GM12878 (cell line): Measurements from ENCODE around the gene ACSL4. TPM values are rescaled to one million over a fixed set of nuclear protein-coding genes. Genes with fewer than 3 reads are reported as not detected.

Experiments
- ATAC-seq: fragments of 200-7000 bp; cut with Tn5 transposase; 3 replicates; pipeline ENCODE4 v1.9.1; 2020; ENCODE audit warnings: mild to moderate bottlenecking, moderate library complexity
- BruUV-seq: library from RNA; stranded (reverse); fragments of 400-500 nt; replicated peaks from 2 replicates; lab custom pipeline; 2021; lab: Mats Ljungman, UMichigan
- CTCF ChIA-PET: fragments of 300-600 bp; sonication (Branson Sonifier 250); formaldehyde crosslinking; extraction: SDS; loops from one replicate; lab custom pipeline; 2021; ENCODE audit warnings: inconsistent platforms; lab: Yijun Ruan, JAX
- POLR2A ChIA-PET: fragments of 350-600 bp; formaldehyde crosslinking; extraction: SDS; loops from one replicate; lab custom pipeline; 2021; ENCODE audit warnings: inconsistent platforms; lab: Charles Lee
- RAD21 ChIA-PET: fragments of 300-600 bp; sonication (Branson Sonifier 250); formaldehyde crosslinking; loops from one replicate; lab custom pipeline; 2023; ENCODE audit warnings: antibody characterized with exemption; ENCODE audit not compliant: unreplicated experiment; lab: Charles Lee
- SMC1A ChIA-PET: fragments of 300-600 bp; sonication (Branson Sonifier 250); formaldehyde crosslinking; loops from one replicate; lab custom pipeline; 2023; ENCODE audit not compliant: unreplicated experiment, uncharacterized antibody; lab: Charles Lee
- DNase-seq: peaks from one replicate; pipeline ENCODE4 v3.0.0-alpha.2; 2011; ENCODE audit warnings: low read depth, low spot score
- FAIRE-seq: peaks from 3 replicates; lab custom pipeline; 2011; peaks lifted over from hg19 to GRCh38; lab: Jason Lieb, UNC
- H2AFZ ChIP-seq: 2 replicates; pipeline ENCODE4 v1.6.0; 2011; ENCODE audit warnings: low read depth, low read length, control low read depth; ENCODE audit not compliant: control insufficient read depth
- H3K27ac ChIP-seq: 2 replicates; pipeline ENCODE4 v1.5.1; 2011; ENCODE audit warnings: control low read depth; ENCODE audit not compliant: control insufficient read depth, insufficient read depth
- H3K27me3 ChIP-seq, 2 experiments: replicated peaks in 1 of 2; 2 replicates each; pipeline versions ENCODE4 v1.6.0 to v1.6.1; 2011; ENCODE audit warnings: low read length in 1 of 2; ENCODE audit not compliant: control insufficient read depth in 2 of 2, insufficient read depth in 2 of 2
- H3K36me3 ChIP-seq, 2 experiments: 2 replicates each; pipeline ENCODE4 v1.5.1; 2011; ENCODE audit warnings: low read length in 1 of 2; ENCODE audit not compliant: control insufficient read depth in 2 of 2, insufficient read depth in 2 of 2
- H3K4me1 ChIP-seq: 2 replicates; pipeline ENCODE4 v1.6.1; 2011; ENCODE audit warnings: mild to moderate bottlenecking, low read length, moderate library complexity, mixed read lengths; ENCODE audit not compliant: control insufficient read depth, insufficient read depth
- H3K4me2 ChIP-seq: 2 replicates; pipeline ENCODE4 v1.6.0; 2011; ENCODE audit warnings: control low read depth; ENCODE audit not compliant: control insufficient read depth, insufficient read depth
- H3K4me3 ChIP-seq: fragments of 200-600 bp; sonication (generic); 2 replicates; pipeline ENCODE4 v1.5.1; 2016
- H3K79me2 ChIP-seq: 2 replicates; pipeline ENCODE4 v1.6.0; 2011; ENCODE audit warnings: low read length; ENCODE audit not compliant: control insufficient read depth, insufficient read depth
- H3K9ac ChIP-seq: 2 replicates; pipeline ENCODE4 v1.8.0; 2011; ENCODE audit warnings: low read length, control low read depth, mixed read lengths; ENCODE audit not compliant: control insufficient read depth, insufficient read depth
- H3K9me3 ChIP-seq: replicated peaks from 3 replicates; pipeline ENCODE4 v1.5.1; 2011; ENCODE audit warnings: mild to moderate bottlenecking, low read length; ENCODE audit not compliant: control insufficient read depth, insufficient read depth
- H4K20me1 ChIP-seq: 2 replicates; pipeline ENCODE4 v1.6.0; 2011; ENCODE audit not compliant: control insufficient read depth, insufficient read depth
- BCL11A ChIP-seq: IDR thresholded peaks from 2 replicates; pipeline ENCODE4 v1.6.1; 2011; ENCODE audit warnings: low read depth, low read length
- DPF2 ChIP-seq: fragments of 450-650 bp; IDR thresholded peaks from 2 replicates; pipeline ENCODE4 v1.6.1; 2017; ENCODE audit warnings: mild to moderate bottlenecking
- EP300 ChIP-seq, 2 experiments: fragments of 150-350 bp in 1 of 2; IDR thresholded peaks; 2 replicates each; pipeline ENCODE4 v1.6.1; 2011 to 2012; ENCODE audit warnings: low read depth in 2 of 2, low read length in 2 of 2, borderline replicate concordance in 1 of 2, improper control_type of control experiment in 1 of 2, inconsistent platforms in 1 of 2; ENCODE audit not compliant: control insufficient read depth in 1 of 2
- NFIC ChIP-seq: IDR thresholded peaks from 2 replicates; pipeline ENCODE4 v1.6.1; 2012; ENCODE audit warnings: low read depth, mild to moderate bottlenecking, inconsistent platforms, low read length, moderate library complexity
- PML ChIP-seq: IDR thresholded peaks from 2 replicates; pipeline ENCODE4 v1.6.1; 2012; ENCODE audit warnings: low read length, inconsistent platforms
- RUNX3 ChIP-seq: IDR thresholded peaks from 2 replicates; pipeline ENCODE4 v1.6.1; 2012; ENCODE audit warnings: low read length, inconsistent platforms
- TBL1XR1 ChIP-seq: IDR thresholded peaks from 2 replicates; pipeline ENCODE4 v1.6.1; 2012; ENCODE audit warnings: low read depth, low read length, improper control_type of control experiment
- WGBS: methylation state at CpG from one replicate; pipeline ENCODE4 v1.1.6; 2016; ENCODE audit warnings: low lambda C conversion rate; ENCODE audit not compliant: insufficient replicate concordance, insufficient coverage; ENCODE audit errors: missing lambda C conversion rate; 5-methylcytosine and 5-hydroxymethylcytosine counted together
- in situ Hi-C: fragments of 300-500 bp; cut with MboI; formaldehyde crosslinking; loops from 9 replicates; pipeline ENCODE4 v1.14.3; 2018; ENCODE audit warnings: mixed read lengths
- intact Hi-C: fragments of 100-400 bp; cut with micrococcal nuclease; formaldehyde crosslinking; loops from one replicate; pipeline ENCODE4 v1.14.2; 2022; ENCODE audit not compliant: unreplicated experiment
- polyA plus RNA-seq, 11 experiments: library from polyadenylated mRNA; depleted of rRNA in 4 of 11; unstranded in 6 of 11; stranded (reverse) in 5 of 11; fragments of >200 nt; fragmentation: Nextera tagmentation in 4 of 11; fragmentation: Illumina TruSeq in 1 of 11; extraction: Ambion mirVana in 4 of 11; extraction: Trizol in 1 of 11; gene quantifications; 1 replicate in 1 of 11; 2 replicates in 10 of 11; pipeline versions ENCODE4 v1.2.1 to v1.2.3, GENCODE V29; 2011 to 2016; ENCODE audit warnings: inconsistent platforms in 2 of 11, missing spikeins in 2 of 11, low read depth in 1 of 11
- total RNA-seq, 4 experiments: library from RNA; depleted of rRNA in 3 of 4; stranded (reverse); fragments of >200 nt in 3 of 4; fragmentation: Illumina TruSeq in 1 of 4; extraction: Trizol in 1 of 4; gene quantifications; 2 replicates each; pipeline versions ENCODE4 v1.2.1 to v1.2.3, GENCODE V29; 2013 to 2021
- TF ChIP-seq, protein P1 (sequence below): fragments of 450-650 bp; IDR thresholded peaks from 2 replicates; pipeline ENCODE4 v1.6.1; 2017; ENCODE audit warnings: mild to moderate bottlenecking
- TF ChIP-seq, protein P2 (sequence below): fragments of 450-650 bp; conservative IDR thresholded peaks from 2 replicates; pipeline ENCODE4 v1.6.1; 2017; ENCODE audit warnings: mild to moderate bottlenecking, moderate library complexity

Gene ACSL4
- total and polyA plus RNA-seq, 10 of the 15 experiments (the other 5 are each of a cell fraction or from before 2014, with no cell fraction given) = 20.7 to 66.6 (median 45.4) TPM

- peaks cover 9% of the 10 kb centered on the region for H3K4me1 ChIP-seq
- peaks cover 25% of the 10 kb centered on the region for H3K79me2 ChIP-seq
- H3K27ac ChIP-seq = no peak overlapping the region
- ChIA-PET RAD21 (interaction anchor here (0.8 to 1.1 kb wide), 4 partner anchors 10 to 152 kb away, joined by 3 to 7 read pairs (median 3); no protein-coding TSS in a partner anchor), CTCF (interaction anchor here (0.7 to 10.6 kb wide), 7 partner anchors 8 to 186 kb away, joined by 3 to 98 read pairs (median 14); no protein-coding TSS in a partner anchor), POLR2A (interaction anchor here (0.6 kb wide), 2 partner anchors 18 to 298 kb away, joined by 3 read pairs; no protein-coding TSS in a partner anchor), SMC1A (interaction anchor here (0.8 to 3.1 kb wide), 7 partner anchors 8 to 152 kb away, joined by 3 to 12 read pairs (median 4); no protein-coding TSS in a partner anchor)
- in situ Hi-C loops (no loop called here), intact Hi-C loops (loop anchor here (10.0 kb wide), 1 partner anchor 170 kb away; the partner anchor contains the start of gene NXT2)
- no peak for FAIRE-seq
- TF ChIP-seq EP300 (IDR thresholded peaks at IDR 0.05; ENCODE audit: borderline replicate concordance in 1 of 2, control insufficient read depth in 1 of 2, low read depth in 2 of 2, low read length in 2 of 2) (no peak), NFIC (0 out of 2 replicates have a peak, but pooled peaks have one; percentile 38), RUNX3 (peak; percentile 36; the same call in 1 of the 2 replicates)
- ATAC-seq = peak; percentile 71
- H3K4me3 ChIP-seq = no peak overlapping the region
- no peak overlapping the region; the same call in 1 of the 2 replicates for H3K4me2 ChIP-seq
- H4K20me1 ChIP-seq = no peaks in the 10 kb centered on the region
- no peaks in the 10 kb centered on the region for H3K27me3 ChIP-seq
- H3K36me3 ChIP-seq = no peaks in the 10 kb centered on the region
- peak; percentile 27 for DNase-seq
- no peaks in the 10 kb centered on the region for H3K9me3 ChIP-seq
- H2AFZ ChIP-seq = no peak overlapping the region
- no TSS peak for BruUV-seq
- no peak overlapping the region for H3K9ac ChIP-seq
Observed at GRCh38 chrX:109704563-109704962, 28.5 kb downstream of the ACSL4 start.

DNA sequence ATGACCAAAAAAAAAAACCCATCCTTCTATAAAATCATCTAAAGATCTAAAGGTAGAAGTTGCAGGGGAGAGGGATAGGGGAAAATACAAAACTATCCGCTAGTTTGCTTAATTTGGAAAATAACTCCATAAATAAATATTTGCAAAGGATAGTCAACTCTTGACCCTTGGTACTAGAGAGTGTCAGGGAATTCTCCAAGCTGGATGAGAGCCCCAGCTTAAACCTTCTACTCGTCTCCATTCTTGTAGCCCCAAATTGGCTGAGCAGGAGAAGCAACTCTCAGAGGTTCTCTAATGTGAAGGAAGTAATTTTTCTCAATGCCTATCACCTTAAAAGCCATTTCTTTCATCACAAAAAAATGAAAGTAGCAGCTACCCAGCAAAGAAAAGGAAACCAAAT lies 35.2 kb downstream of the ACSL4 start:
- no peak for FAIRE-seq
- intact Hi-C loops = no loop called here
- H3K4me3 ChIP-seq = no peak overlapping the region
- in situ Hi-C loops = no loop called here
- no peak overlapping the region for H3K4me2 ChIP-seq
- 79% methylated on average over 2 of the region's 2 CpGs for WGBS
- H2AFZ ChIP-seq = no peak overlapping the region
- CTCF ChIA-PET = interaction anchor here (0.7 to 2.7 kb wide), 6 partner anchors 9 to 193 kb away, joined by 3 to 11 read pairs (median 6); no protein-coding TSS in a partner anchor
- BruUV-seq = no TSS peak
- H3K9ac ChIP-seq = no peak overlapping the region
- H3K36me3 ChIP-seq = no peaks in the 10 kb centered on the region; a peak in 1 of 4 replicates
- no peak for ATAC-seq
- H3K79me2 ChIP-seq = peaks cover 8% of the 10 kb centered on the region
- H4K20me1 ChIP-seq = no peaks in the 10 kb centered on the region
- SMC1A ChIA-PET = interaction anchor here (0.7 to 1.5 kb wide), 8 partner anchors 10 to 380 kb away, joined by 3 to 4 read pairs (median 3); no protein-coding TSS in a partner anchor
- POLR2A ChIA-PET = interaction anchor here (0.7 kb wide), 1 partner anchor 13 kb away, joined by 3 read pairs; no protein-coding TSS in a partner anchor
- H3K4me1 ChIP-seq = no peaks in the 10 kb centered on the region
- no peak overlapping the region for H3K27ac ChIP-seq
- RAD21 ChIA-PET = interaction anchor here (0.5 to 1.7 kb wide), 3 partner anchors 12 to 35 kb away, joined by 3 to 8 read pairs (median 3); partner anchors contain the start of gene ACSL4
- H3K9me3 ChIP-seq = no peaks in the 10 kb centered on the region
- no peak for DNase-seq
- TF ChIP-seq, protein P1, sequence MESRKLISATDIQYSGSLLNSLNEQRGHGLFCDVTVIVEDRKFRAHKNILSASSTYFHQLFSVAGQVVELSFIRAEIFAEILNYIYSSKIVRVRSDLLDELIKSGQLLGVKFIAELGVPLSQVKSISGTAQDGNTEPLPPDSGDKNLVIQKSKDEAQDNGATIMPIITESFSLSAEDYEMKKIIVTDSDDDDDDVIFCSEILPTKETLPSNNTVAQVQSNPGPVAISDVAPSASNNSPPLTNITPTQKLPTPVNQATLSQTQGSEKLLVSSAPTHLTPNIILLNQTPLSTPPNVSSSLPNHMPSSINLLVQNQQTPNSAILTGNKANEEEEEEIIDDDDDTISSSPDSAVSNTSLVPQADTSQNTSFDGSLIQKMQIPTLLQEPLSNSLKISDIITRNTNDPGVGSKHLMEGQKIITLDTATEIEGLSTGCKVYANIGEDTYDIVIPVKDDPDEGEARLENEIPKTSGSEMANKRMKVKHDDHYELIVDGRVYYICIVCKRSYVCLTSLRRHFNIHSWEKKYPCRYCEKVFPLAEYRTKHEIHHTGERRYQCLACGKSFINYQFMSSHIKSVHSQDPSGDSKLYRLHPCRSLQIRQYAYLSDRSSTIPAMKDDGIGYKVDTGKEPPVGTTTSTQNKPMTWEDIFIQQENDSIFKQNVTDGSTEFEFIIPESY = no peak
- TF ChIP-seq TBL1XR1 = no peak
- TF ChIP-seq, protein P2, sequence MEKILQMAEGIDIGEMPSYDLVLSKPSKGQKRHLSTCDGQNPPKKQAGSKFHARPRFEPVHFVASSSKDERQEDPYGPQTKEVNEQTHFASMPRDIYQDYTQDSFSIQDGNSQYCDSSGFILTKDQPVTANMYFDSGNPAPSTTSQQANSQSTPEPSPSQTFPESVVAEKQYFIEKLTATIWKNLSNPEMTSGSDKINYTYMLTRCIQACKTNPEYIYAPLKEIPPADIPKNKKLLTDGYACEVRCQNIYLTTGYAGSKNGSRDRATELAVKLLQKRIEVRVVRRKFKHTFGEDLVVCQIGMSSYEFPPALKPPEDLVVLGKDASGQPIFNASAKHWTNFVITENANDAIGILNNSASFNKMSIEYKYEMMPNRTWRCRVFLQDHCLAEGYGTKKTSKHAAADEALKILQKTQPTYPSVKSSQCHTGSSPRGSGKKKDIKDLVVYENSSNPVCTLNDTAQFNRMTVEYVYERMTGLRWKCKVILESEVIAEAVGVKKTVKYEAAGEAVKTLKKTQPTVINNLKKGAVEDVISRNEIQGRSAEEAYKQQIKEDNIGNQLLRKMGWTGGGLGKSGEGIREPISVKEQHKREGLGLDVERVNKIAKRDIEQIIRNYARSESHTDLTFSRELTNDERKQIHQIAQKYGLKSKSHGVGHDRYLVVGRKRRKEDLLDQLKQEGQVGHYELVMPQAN = no peak
- no peak for TF ChIP-seq DPF2
- no peak for TF ChIP-seq PML
- no peak for TF ChIP-seq BCL11A
- H3K27me3 ChIP-seq = no peaks in the 10 kb centered on the region
